C4-2B (cell line): Measurements from ENCODE around the gene CXCL11.
"Not testable (repeated sequence)": the region's sequence is repeated elsewhere in the genome, so short reads cannot be mapped to it uniquely, and the experiment has no call there.

ENCODE experiments used
- CTCF ChIP-seq: fragments of 450-650 bp; conservative IDR thresholded peaks from 2 replicates; pipeline ENCODE4 v1.5.1; 2017; ENCODE audit warnings: mild to moderate bottlenecking
- ZFX ChIP-seq: fragments of 450-650 bp; IDR thresholded peaks from 2 replicates; pipeline ENCODE4 v1.6.1; 2017

- not testable (repeated sequence) for TF ChIP-seq CTCF, ZFX
These were observed 6.5 kb upstream of the CXCL11 start for GRCh38 chr4:76042241-76042998.
